GM10248 (cell line): ENCODE results near the gene MAP7D1.

Experiments
- CTCF ChIA-PET: fragments of 300-600 bp; sonication (Branson Sonifier 250); formaldehyde crosslinking; extraction: SDS; loops from one replicate; lab custom pipeline; 2021; ENCODE audit warnings: antibody characterized with exemption; lab: Yijun Ruan, JAX
- POLR2A ChIA-PET: fragments of 350-650 bp; sonication (Branson Sonifier 250); formaldehyde crosslinking; extraction: SDS; loops from one replicate; lab custom pipeline; 2020; ENCODE audit warnings: antibody characterized with exemption; lab: Yijun Ruan, JAX
- DNase-seq: peaks from one replicate; pipeline ENCODE4 v3.0.0; 2012; ENCODE audit errors: extremely low spot score
- CTCF ChIP-seq: IDR thresholded peaks from 2 replicates; pipeline ENCODE4 v1.5.1; 2012; ENCODE audit warnings: mild to moderate bottlenecking, low read depth; ENCODE audit errors: extremely low read depth, missing control alignments, control extremely low read depth

MAP7D1 gene

GRCh38 chr1:36112823-36113222, 43.1 kb upstream of the MAP7D1 start:
- ChIA-PET POLR2A (no interaction called here), CTCF (no interaction called here)
- TF ChIP-seq CTCF, result no peak
- no peak for DNase-seq

- TF ChIP-seq CTCF, result no peak
- CTCF ChIA-PET, result interaction anchor here (0.8 to 1.3 kb wide), 3 partner anchors 9 to 21 kb away, joined by 3 to 5 read pairs (median 3); no protein-coding TSS in a partner anchor
- POLR2A ChIA-PET, result interaction anchor here (0.7 kb wide), 1 partner anchor 21 kb away, joined by 6 read pairs; no protein-coding TSS in a partner anchor
- DNase-seq, result no peak
These were observed 41.6 kb upstream of the MAP7D1 start for GRCh38 chr1:36114371-36114770.

GRCh38 chr1:36115200-36115669, 40.7 kb upstream of the MAP7D1 start:
- no peak for DNase-seq
- no peak for TF ChIP-seq CTCF
- POLR2A ChIA-PET, result no interaction called here
- CTCF ChIA-PET, result interaction anchor here (0.8 kb wide), 1 partner anchor 10 kb away, joined by 3 read pairs; no protein-coding TSS in a partner anchor

- POLR2A ChIA-PET, result no interaction called here
- DNase-seq, result no peak
- TF ChIP-seq CTCF, result no peak
- CTCF ChIA-PET, result interaction anchor here (0.8 to 4.3 kb wide), 2 partner anchors 19 to 26 kb away, joined by 3 to 35 read pairs; no protein-coding TSS in a partner anchor
These were observed 40.0 kb upstream of the MAP7D1 start for GRCh38 chr1:36115931-36116330.

- ChIA-PET POLR2A (no interaction called here), CTCF (interaction anchor here (0.6 to 4.3 kb wide), 6 partner anchors 11 to 71 kb away, joined by 3 to 35 read pairs (median 8); partner anchors contain the start of gene TRAPPC3)
- no peak for TF ChIP-seq CTCF
- no peak for DNase-seq
These were observed 39.1 kb upstream of the MAP7D1 start for GRCh38 chr1:36116901-36117300.

- DNase-seq, result no peak
- POLR2A ChIA-PET, result no interaction called here
- TF ChIP-seq CTCF, result no peak
- CTCF ChIA-PET, result interaction anchor here (0.8 to 4.3 kb wide), 5 partner anchors 10 to 31 kb away, joined by 3 to 35 read pairs (median 9); partner anchors contain the start of gene TRAPPC3
These were observed 37.3 kb upstream of the MAP7D1 start for GRCh38 chr1:36118447-36119204.
